Measurements from ENCODE around the gene RPTOR.
"Not testable (repeated sequence)": the region's sequence is repeated elsewhere in the genome, so short reads cannot be mapped to it uniquely, and the experiment has no call there.

RPTOR gene

DNA sequence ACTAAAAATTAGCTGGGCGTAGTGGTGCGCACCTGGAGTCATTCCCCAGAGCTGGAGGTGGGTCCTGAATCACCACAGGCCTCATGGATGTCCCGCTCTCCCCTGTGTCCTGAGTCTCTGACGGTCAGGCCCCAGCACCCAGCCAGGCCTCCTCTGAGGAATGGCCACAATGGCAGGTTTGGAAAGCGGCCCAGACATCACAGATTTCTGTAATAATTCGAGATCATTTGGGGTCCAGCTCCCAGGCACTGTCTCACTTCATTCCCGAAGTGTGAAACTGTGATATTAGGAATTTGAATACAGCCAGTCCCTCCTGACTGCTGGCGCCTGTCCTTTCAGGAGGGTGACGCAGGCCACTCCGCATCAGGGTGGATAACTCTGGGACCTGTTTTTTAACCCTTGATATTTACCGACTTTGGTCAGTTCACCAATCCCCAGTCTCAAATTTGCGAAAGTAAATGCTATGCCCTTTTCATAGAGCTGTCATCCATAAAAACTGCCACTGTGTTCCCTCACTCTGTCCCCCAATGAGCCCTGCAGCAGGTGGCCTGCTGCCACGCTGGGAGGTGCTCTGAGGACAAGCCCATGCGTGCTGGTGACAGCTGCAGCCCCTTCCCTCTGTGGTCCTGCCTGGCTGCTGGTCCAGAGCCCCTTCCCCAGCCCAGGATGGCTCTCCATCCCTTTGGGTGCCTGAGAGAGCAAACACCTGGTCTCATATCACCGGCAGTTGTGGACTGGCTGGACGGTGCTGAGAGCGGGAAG is 28.3 kb upstream of the RPTOR start:
- no peak for FAIRE-seq

DNA sequence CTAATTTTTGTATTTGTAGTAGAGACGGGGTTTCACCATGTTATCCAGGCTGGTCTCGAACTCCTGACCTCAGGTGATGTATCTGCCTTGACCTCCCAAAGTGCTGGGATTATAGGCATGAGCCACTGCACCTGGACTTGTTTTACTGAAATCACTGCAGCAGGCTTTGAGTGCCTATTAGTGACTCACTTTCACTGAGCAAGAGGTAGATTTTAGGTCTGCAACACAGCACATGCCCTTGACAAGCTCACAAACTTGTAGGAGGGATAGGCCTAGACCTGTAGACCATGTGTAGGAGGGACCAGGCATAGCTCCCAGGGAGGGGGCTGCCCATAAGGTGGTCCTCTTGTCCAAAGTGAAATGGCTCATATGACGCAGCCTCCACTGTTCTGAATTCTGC is 27.0 kb upstream of the RPTOR start:
- no peak for FAIRE-seq

- no peak for FAIRE-seq
These were observed 26.2 kb upstream of the RPTOR start for GRCh38 chr17:80518392-80518791.

- FAIRE-seq, result no peak
These were observed 25.4 kb upstream of the RPTOR start for GRCh38 chr17:80519091-80519781.

- FAIRE-seq, result no peak
These were observed 23.7 kb upstream of the RPTOR start for GRCh38 chr17:80520810-80521455.

DNA sequence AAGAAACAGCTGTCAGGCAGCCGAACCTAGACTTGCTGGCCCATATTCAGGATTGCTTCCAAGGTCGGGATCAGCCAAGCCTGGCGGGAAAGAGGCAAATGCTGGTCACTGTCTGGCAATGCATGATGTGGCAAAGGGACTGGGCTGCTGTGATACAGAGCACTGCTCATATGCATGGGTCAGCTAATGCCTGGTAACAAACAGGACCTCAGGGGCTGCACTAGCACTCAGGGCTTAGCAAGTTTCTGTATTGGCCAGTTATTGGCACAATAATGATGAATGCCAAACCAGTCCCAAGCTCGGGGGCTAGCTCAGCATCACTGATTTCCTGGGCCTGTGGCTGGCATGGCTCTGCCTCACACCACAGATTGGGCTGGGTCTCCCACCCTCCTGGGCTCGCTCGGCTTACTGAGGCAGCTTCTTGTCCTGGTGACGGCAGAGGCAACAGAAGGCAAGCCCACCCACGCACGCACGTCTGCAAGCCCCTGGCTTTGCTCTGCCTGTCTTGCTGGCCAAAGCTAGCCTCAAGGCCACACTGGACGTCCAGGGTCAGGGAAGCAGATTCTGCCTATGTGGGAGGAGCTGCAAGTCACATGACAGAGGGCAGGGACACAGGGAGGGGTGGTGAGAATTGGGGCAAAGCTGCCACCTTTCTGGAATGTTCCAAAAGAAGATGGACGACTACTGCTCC is 21.4 kb upstream of the RPTOR start:
- no peak for FAIRE-seq

DNA sequence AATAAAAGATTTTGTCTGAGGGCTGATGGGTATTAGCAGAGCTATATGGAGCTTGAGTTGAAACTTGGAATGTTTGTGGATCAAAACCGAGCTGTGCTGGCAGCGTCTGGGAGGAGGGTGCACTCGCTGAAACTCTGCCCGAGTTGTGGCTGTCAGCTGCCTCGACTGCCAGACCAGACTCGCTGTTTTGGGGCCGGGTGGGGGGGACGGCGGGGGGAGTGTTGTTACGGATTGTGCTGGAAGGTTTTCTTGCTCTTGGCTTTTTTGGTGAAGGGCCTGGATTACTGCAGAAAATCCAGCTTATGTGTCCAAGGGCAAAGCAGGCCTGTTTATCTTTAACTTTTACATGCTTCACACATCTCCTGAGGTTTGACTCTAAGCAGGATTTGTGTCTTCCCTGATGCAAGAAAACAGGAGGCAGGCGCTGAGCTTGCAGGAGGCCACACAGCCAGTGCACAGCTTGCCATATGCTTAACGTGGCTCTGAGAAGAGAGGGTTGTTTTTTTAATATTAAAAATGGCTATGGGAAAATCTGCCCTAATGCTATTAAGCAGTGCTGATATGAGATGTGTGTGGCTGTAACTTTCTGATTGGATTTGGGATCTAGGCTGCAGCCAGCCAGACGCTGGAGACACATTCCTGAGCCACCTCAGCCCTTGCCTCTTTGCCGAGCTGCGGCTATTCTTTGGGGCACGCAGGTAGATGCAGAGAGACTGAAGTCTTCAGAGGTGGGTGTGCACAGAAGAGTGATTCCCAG is 20.5 kb upstream of the RPTOR start:
- FAIRE-seq, result no peak

GRCh38 chr17:80526116-80526910 is 18.3 kb upstream of the RPTOR start:
- no peak for FAIRE-seq

DNA sequence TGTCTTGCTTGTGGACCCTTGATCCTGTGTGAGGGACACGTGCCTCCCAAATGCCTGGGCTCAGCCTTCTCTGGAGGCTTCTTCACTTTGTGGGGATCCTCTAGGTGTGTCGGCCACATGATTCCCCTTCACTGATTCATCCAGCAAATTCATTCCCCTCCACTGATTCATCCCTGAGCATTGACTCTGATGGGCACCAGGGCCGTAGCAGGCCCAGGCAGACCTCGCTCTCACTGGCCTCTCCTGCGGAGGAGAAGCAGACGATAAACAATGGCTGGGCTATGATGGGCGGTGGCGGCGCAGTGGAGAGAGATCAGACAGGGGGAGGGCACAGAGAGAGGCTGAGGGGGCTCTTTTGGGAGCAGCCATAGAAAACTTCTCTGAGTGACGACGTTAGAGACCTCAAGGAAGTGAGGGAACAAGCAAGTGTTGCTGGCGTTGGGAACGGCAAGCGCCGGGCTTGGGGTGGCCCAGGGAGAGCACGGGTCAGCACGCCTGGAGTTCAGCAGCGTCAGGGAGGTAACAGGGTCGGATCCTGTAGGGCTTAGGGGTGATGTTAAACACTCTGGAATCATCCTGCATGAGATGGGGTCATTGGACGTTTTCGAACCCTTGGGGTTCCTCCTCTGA is 17.5 kb upstream of the RPTOR start:
- no peak for FAIRE-seq

GRCh38 chr17:80528536-80528935 is 16.1 kb upstream of the RPTOR start:
- no peak for FAIRE-seq

DNA sequence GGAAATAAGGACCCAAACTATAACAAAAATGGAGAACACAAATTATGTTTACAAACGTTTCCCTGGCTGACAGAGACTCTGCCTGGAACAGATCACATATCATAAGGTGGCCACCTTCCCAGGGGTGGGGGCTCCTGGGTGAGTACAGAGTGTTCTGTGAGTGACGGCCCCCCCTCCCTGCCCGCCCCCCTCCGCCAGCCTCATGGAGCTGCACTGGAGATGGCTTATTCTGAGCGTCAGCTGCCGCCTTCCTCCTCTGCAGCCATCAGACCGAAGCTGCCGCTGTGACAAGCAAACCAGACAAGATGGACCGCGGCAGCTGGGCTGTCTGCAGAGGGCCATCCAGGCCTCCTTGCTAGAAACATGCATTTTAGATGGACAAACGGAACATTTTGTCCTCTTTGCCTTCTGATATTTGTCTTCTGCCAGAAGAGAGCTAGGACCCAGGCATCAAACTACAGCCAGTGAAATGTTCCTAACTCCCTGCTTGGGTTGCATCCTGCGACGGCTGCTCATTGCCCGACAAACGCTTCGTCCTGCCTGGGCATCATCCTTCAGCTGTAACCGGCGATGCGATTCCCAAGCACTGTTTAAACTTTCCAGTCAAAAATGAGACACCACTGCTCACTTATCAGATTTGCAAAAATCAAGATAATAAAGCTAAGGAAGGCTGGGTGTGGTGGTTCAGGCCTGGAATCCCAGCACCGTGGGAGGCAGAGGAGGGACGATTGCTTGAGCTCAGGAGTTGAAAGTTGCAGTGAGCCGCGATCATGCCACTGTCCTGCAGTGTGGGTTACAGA is 15.3 kb upstream of the RPTOR start:
- no peak for FAIRE-seq

DNA sequence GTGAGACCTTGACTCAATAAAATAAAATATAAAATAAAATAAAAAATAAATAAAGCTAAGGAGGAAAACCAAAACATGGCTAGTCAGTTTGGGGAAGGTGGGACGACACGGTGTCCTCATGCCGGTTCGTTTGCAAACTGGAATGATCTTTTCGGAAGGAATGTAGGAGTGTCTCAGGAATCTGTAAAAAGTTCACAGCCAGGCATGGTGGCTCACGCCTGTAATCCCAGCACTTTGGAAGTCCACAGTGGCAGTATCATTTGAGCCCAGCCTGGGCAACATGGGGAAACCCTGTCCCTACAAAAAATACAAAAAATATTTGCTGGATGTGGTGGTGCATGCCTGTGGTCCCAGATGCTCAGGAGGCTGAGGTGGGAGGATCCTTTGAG is 14.7 kb upstream of the RPTOR start:
- FAIRE-seq, result no peak

- FAIRE-seq, result no peak
These were observed 13.2 kb upstream of the RPTOR start for GRCh38 chr17:80531400-80531799.

GRCh38 chr17:80537386-80537785 is 7.3 kb upstream of the RPTOR start:
- FAIRE-seq, result not testable (repeated sequence)

GRCh38 chr17:80538484-80538883 is 6.2 kb upstream of the RPTOR start:
- FAIRE-seq, result no peak

DNA sequence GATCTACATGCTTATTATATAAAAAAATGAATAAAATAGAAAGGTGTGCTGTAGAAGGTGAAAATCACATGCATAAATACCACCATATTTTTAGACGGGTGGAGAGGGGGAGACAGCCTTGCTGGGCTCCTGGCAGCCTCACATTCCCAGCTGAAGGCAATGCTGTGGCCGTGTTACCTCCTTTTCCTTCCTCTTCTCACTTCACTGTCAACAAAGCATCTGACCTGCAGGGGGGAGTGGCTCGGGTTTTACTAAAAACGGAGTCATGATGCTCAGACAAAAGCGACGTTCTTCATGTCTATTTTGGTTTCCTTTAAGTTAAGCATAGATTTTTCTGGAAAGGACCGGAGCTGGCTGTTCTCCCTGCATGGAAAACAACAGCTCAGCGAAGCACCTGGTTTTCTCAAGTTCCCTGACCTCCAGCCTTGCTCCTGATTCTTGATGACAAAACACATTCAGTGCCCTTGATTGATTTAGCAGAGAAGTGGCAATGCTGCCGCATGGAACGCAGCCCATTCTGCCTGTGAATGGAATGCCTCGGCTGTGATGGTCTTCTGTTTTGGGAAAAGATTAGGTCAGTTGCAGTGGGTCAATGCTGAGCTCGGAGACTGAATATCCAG is 5.5 kb upstream of the RPTOR start:
- no peak for FAIRE-seq

GRCh38 chr17:80545499-80545826 is 825 bp downstream of the RPTOR start:
- FAIRE-seq, result no peak

DNA sequence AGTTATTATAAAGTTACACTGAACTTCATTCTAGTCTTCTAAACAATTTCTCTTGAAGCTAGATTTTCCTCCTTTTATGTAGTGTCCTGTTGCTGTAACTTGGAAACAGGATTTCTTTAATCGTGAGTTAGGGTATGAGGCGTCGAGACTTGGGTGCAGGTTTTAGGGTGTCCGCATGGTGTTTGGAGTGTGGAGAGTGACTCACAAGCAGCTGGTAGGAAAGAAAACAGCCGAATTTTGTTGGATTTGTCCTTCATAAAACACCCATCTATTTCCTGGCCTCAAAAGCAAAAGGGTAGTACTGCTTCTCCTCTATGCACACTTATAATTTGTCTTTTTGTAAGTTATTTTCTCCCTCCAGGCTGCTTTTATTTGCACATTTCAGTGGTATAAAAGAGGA is 1.6 kb downstream of the RPTOR start:
- FAIRE-seq, result no peak

- no peak for FAIRE-seq
These were observed 7.9 kb downstream of the RPTOR start for GRCh38 chr17:80552523-80552922.

GRCh38 chr17:80555266-80555665 is 10.6 kb downstream of the RPTOR start:
- FAIRE-seq, result no peak
